Erythroblast (primary cell): Measurements from ENCODE around the gene MAP3K21.

ENCODE experiments used
- DNase-seq, 2 experiments: peaks; one replicate each; lab custom pipeline; 2025; lab: John Stamatoyannopoulos, UW
- GATA1 ChIP-seq: IDR thresholded peaks from 2 replicates; pipeline ENCODE4 v1.6.1; 2011; ENCODE audit warnings: low read depth, mild to moderate bottlenecking, control low read depth, low read length, moderate library complexity
- POLR2A ChIP-seq: IDR thresholded peaks from 2 replicates; pipeline ENCODE4 v1.6.1; 2011; ENCODE audit warnings: mild to moderate bottlenecking, low read length

MAP3K21 gene

DNA sequence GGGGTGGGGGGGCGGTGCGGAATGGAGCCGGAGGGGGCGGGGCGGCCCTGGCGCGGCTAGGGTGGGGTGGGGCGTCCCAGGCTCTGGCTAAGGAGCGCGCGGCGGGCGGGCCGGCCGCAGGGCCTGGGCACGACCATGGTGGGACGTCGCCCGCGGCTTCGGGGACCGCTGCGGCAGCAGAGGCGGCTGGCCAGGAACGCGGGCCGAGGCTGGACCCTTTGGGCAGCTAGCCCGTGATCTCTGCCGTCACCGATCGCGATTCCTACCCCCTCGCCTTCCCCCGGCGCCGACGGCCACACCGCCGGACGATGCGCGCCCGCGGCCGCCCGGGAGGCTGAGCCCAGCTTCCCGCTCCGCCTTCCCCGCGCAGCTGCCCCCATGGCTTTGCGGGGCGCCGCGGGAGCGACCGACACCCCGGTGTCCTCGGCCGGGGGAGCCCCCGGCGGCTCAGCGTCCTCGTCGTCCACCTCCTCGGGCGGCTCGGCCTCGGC is at the start of gene MAP3K21:
Gene MAP3K21 (plus strand): TSS at position 74 of the 491 bp plus-strand sequence. CDS start 305 bp downstream, at position 379.
- no peak for DNase-seq

DNA sequence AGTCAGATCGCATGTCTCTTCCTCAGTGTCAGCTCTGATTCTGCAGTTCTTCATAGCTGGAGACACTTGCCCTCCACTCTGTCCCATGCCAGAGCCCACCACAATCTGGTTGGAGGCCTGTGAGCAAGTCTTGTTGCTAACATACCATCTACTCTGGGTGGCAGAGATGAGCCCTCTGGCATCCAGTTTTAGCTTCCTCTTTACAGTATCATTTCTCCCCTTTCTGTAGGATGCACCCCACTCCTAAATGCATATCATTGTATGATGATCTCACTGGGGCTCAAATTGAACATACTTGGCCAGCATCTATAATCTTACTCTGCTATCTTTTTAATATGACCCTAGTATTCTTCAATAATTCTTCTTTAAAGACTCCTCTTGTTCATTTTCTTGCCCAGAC is 48.9 kb upstream of the MAP3K21 start:
- no peak for DNase-seq
- TF ChIP-seq POLR2A = no peak
- no peak for TF ChIP-seq GATA1

More for the DNA sequence above, at the start of gene MAP3K21:
- TF ChIP-seq POLR2A (no peak), GATA1 (no peak)

DNA sequence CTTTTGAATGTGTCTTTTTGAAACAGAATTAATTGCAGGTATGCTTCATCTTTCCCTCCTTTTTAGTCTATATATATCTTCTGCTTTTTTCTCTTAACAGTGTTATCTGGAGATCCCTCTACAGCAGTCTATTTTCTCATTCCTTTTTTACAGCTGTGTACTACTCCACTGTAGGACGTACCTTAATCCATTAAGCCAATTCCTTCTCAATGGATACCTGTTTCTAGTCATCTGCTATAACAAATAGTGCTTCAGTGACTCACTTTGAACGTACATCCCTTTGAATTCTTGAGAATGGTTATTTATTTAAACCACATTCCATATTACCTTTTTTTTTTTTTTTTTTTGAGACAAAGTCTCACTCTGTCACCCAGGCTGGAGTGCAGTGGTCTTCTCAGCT is 47.6 kb upstream of the MAP3K21 start:
- no peak for DNase-seq
- no peak for TF ChIP-seq POLR2A
- no peak for TF ChIP-seq GATA1

DNA sequence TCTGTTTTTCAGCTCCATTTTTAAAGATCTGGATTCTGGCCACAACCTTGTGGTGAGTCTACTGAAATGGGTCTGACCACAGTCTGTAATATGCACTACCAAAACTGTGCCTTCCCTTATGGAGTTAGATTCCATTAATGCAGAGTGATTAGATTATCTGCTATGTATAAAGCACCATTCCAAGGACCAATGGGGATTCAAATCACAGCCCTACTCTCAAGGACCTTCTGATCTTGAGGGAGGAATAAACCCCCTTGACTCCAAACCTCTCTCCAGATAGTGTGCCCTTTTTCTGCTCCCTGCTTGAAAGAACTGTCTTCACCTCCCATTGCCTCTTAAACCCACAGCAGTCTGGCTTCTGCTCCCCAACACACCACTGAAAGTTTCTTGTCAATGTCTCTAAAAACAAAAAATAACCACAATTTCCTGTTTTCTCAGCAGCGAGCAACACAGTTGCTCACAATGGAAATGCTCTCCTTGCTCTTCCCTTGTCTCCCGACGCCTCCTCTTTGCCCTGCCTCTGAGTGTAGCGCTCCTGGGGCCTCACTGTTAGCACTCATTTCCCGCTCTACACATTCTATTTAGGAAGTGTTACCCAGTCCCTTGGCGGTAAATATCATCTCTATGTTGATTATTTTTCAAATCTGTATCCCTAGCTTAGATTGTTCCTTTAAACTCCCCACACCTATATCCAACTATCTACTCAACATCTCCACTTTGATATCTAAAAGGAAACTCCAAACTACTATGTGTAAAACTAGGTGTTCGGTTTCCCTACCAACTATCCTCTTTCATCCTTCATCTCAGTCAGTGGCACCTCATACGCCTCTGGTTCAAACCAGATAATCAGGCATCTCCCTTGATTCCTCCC is 45.6 kb upstream of the MAP3K21 start:
- no peak for DNase-seq

DNA sequence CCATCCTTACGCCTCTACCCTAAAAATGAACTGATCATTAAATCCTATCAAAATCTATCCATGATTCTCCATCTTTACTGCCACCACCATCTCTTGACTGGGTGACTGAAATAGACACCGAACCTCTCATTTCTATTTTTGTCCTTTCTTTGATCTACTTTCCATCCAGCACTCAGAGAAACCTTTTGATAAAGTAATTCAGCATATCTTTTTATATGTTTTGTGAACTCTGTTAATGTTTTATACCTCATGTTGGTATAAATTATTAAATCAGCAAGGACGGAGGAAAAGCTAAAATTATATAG is 45.0 kb upstream of the MAP3K21 start:
- DNase-seq = no peak
- no peak for TF ChIP-seq GATA1
- no peak for TF ChIP-seq POLR2A

More for the DNA sequence above, 45.6 kb upstream of the MAP3K21 start:
- TF ChIP-seq GATA1 = no peak

DNA sequence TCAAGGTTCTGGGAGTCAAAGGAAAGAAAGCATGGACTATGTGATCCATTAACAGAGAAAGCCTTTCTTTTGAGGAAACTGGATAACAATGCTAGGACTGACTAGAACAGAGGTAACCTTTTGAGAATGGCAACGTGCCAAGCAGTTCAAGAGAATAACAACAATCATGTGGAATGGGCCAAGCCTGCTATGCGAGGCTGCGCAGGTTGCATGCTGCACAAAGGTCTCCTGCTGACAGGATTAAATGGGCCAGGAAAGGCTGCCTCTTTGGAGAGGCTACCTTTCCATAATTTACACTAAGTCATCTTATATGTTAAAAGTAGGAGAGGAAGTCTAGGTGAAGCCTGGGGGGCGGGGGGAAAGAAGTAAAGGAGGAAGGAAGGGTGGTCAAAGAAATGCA is 37.8 kb upstream of the MAP3K21 start:
- TF ChIP-seq POLR2A (no peak), GATA1 (no peak)
- DNase-seq = no peak

DNA sequence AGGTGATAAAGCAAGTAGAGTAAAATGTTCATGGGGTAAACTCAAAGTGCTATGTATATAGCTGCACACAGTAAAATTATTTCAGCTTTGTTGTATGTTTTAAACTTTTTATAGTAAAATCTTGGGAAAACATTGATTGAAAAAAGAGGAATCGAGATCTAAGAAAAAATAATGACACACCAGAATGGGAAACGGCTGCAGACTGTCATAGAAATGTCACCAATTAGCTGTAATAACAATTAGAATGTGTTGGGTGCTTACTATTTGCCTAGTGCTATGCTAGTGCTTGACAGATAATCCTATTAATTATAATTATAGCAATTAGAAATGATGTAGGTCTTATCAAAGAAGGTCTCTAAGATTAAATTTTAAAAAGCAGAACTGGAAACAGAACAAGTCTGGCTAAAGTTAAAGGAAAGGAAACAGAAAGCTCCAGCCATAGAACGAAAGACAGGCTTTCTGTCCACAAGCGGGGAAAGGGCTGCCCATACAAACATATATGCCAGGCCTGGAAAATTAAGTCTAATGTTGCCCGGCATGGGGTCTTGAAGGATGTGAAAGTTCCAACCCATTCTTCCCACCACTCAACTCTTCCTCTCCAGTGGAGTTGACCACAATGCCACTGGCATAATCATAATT is 37.0 kb upstream of the MAP3K21 start:
- no peak for DNase-seq
- no peak for TF ChIP-seq POLR2A

DNA sequence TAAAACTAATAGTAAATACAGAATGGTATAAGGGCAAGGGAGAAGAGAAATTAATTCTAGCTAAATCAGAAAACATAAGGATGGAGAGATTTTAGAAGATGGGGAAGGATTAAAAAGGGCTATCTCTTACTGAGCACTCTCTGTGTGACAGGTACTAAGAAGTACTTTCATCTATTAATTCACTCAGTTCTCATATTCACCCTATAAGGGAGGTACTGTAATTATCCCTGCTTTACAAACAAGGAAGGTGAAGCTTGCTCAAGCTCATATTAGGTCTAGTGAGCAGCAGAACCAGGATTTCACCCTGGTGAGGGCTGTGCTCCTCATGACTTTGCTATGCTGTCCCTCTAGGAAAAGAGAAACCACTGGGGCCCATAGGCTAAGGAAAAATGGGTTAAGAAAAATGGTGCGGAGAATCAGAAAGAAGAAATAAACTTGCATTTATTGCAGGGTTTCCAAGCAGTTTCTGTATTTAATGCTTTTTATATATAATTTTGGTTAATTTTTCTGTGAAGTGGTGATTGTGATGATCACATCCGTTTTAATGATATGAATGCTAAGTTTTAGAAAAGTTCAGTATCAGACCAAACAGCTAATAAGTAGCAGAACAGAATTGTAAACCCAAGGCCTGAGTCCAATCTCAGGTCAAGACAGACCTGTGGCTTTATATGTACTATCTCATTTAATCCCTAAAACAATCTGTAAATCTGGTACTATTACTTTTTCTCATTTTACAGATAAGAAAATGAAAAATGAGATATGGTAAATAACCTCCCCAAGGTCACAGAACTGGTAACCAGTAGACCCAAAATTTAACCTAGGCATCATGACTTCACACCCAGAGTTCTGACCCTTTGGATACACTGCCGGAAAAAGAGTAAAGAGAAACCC is 33.7 kb upstream of the MAP3K21 start:
- TF ChIP-seq GATA1 (no peak), POLR2A (no peak)
- DNase-seq = no peak

DNA sequence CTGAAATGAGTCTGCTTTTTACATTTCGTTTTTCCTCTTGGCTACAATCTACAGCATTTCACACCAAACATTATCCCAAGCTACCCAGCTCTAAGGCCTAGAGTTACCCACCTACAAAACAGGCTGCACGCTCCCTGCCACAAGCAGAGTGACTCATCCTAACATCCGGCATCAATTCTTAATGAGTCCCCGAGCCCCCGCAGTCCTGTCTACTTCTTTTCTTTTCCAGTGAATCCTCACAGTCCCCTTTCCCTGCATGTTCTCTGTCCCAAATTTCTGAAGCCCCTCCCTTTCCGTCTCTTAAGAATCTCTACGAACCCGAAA is 32.6 kb upstream of the MAP3K21 start:
- TF ChIP-seq POLR2A = no peak
- TF ChIP-seq GATA1 = no peak
- no peak for DNase-seq

DNA sequence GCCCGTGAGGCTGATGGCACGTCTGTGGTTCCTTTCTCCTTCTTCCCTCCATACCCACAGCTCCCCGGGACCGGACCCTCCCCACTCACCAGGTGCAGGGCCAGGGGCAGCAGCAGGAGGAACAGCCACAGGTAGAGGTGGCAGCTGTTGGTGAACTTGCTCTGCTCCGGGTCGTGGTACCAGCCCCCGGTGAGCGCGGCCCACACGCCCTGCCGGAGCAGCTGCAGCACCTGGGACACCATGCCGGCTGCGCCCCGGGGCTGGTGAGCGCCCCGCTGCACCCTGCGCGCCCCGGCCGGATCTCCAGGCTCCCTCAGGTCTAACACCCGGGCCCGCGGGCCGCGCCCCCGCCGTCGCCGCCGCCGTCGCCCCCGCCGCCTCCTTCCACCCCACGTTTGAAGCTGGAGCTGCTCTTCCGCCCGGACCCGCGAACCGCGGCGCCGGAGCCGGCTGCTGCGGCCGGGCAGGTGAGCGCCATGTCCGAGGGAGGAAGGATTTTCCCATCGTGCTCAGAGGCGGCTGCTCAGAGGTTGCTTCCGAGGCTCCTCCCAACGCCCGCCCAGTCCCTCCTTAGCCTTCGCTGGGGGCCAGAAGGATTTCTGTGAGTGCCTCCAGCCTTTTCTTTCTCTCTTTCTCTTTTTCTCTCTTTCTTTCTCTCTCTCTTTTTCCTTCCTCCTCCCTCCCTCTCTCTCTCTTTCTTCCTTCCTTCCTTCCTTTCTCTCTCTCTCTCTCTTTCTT is 32.1 kb upstream of the MAP3K21 start, which contains the start of gene PCNX2:
Gene PCNX2 (minus strand): TSS at position 489 of the 738 bp plus-strand sequence. CDS start 247 bp downstream, at position 242.
- DNase-seq = no peak
- TF ChIP-seq POLR2A (no peak), GATA1 (no peak)

DNA sequence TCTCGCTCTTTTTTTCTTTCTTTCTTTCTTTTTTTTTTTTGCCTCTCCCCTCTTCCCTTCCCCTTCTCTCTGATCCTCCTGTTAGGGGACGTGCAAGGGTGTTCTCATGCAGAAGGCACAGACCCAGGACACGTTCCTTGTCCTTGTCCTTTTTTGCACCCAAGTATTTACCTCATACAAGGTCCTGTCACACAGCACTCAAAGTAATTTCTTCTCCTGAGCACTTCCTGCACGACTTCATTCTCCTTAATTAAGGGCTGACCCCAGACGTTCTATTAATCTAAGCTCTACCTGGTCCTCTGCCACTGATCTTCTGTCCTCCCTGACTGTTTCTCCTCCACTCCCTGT is 31.6 kb upstream of the MAP3K21 start:
- no peak for DNase-seq
- TF ChIP-seq POLR2A (no peak), GATA1 (no peak)

DNA sequence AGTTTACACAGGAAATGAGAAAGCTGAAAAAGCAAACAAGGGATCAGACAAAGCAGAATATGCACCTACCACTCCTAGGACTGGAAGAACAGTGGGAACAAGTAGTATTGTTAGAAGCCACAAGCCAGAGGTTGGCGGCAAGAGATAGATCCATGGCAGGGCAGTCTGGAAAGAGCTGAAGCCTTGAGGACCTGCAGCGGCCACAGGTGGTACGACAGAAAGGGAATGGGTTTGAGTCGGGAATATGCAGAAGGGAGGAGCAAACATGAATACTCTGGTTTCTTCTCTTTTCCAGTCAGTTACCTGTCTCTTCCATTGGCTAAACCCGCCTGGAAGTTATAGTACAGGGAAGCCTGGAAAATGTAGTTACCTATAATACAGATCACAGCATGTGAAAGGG is 28.1 kb upstream of the MAP3K21 start:
- TF ChIP-seq GATA1 = no peak
- TF ChIP-seq POLR2A = no peak
- no peak for DNase-seq

DNA sequence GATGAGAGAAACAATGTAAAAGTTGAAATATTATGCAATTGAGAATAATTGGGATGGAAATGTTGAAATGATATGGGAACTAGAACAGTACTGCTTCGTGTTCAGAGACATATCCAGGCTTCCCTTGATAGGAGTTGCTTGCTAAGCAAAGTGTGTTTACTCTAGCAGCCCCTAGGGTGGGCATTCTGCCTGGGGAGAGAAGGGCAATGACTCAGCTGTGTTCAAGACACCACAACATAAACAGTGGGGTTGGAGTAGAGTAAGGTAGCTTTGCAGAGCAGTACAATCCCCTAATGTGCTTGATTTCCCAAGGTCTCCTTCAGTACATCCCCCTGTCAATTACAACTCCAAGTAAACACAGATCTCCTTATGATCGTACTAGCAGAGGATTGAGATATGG is 27.2 kb upstream of the MAP3K21 start:
- no peak for TF ChIP-seq POLR2A
- TF ChIP-seq GATA1 = no peak
- no peak for DNase-seq
